CD1c-positive myeloid dendritic cell (primary cell): ENCODE measurements around the gene CXorf49.
"Not testable (repeated sequence)": the region's sequence is repeated elsewhere in the genome, so short reads cannot be mapped to it uniquely, and the experiment has no call there.

Experiments used
- DNase-seq: peaks from one replicate; pipeline ENCODE4 v3.0.0-alpha.2; 2016; ENCODE audit errors: extremely low spot score

The CXorf49 gene

GRCh38 chrX:71718185-71718584, at the start of gene CXorf49:
TSS of gene CXorf49 (minus strand) at chrX:71718285. CDS start at chrX:71718151, 134 bp downstream.
- not testable (repeated sequence) for DNase-seq

- DNase-seq = not testable (repeated sequence)
Measured at GRCh38 chrX:71767134-71767533, 49.0 kb upstream of the CXorf49 start.

GRCh38 chrX:71765613-71766012, 47.5 kb upstream of the CXorf49 start:
- DNase-seq = not testable (repeated sequence)

GRCh38 chrX:71764832-71765231, 46.7 kb upstream of the CXorf49 start:
- DNase-seq = not testable (repeated sequence)

- DNase-seq = not testable (repeated sequence)
Measured at GRCh38 chrX:71763049-71763448, 45.0 kb upstream of the CXorf49 start, which contains the start of gene CXorf49B. TSS of gene CXorf49B (plus strand) at chrX:71763349. CDS start at chrX:71763424, 75 bp downstream.

GRCh38 chrX:71760688-71761281, 42.7 kb upstream of the CXorf49 start:
- DNase-seq = not testable (repeated sequence)

- not testable (repeated sequence) for DNase-seq
Measured at GRCh38 chrX:71720289-71720886, 2.3 kb upstream of the CXorf49 start.

GRCh38 chrX:71719195-71719594, 1.1 kb upstream of the CXorf49 start:
- not testable (repeated sequence) for DNase-seq

GRCh38 chrX:71716323-71716722, 1.8 kb downstream of the CXorf49 start:
- not testable (repeated sequence) for DNase-seq

GRCh38 chrX:71715551-71715950, 2.5 kb downstream of the CXorf49 start:
- not testable (repeated sequence) for DNase-seq

- DNase-seq = not testable (repeated sequence)
Measured at GRCh38 chrX:71714064-71714463, 4.0 kb downstream of the CXorf49 start.

- DNase-seq = not testable (repeated sequence)
Measured at GRCh38 chrX:71702853-71703252, 15.2 kb downstream of the CXorf49 start.

- DNase-seq = not testable (repeated sequence)
Measured at GRCh38 chrX:71699023-71699344, 19.1 kb downstream of the CXorf49 start.

- DNase-seq = not testable (repeated sequence)
Measured at GRCh38 chrX:71698299-71699022, 19.6 kb downstream of the CXorf49 start.

- not testable (repeated sequence) for DNase-seq
Measured at GRCh38 chrX:71697466-71698298, 20.4 kb downstream of the CXorf49 start.

- not testable (repeated sequence) for DNase-seq
Measured at GRCh38 chrX:71696641-71697465, 21.2 kb downstream of the CXorf49 start.

- no peak for DNase-seq
Measured at GRCh38 chrX:71679575-71680207, 38.4 kb downstream of the CXorf49 start.

- not testable (repeated sequence) for DNase-seq
Measured at GRCh38 chrX:71677195-71677594, 40.9 kb downstream of the CXorf49 start.

GRCh38 chrX:71676068-71676795, 41.9 kb downstream of the CXorf49 start:
- not testable (repeated sequence) for DNase-seq

GRCh38 chrX:71675636-71676035, 42.4 kb downstream of the CXorf49 start:
- DNase-seq = not testable (repeated sequence)
